HG03039 (cell line): ENCODE results near the gene TEAD1.

ENCODE experiments used
- ATAC-seq: cut with Tn5 transposase; IDR thresholded peaks from one replicate; pipeline ENCODE4 v1.9.1; 2021; ENCODE audit warnings: mild to moderate bottlenecking, moderate library complexity; ENCODE audit not compliant: unreplicated experiment

The TEAD1 gene

GRCh38 chr11:12785901-12786300 lies 111.7 kb downstream of the TEAD1 start:
- no peak for ATAC-seq

- no peak for ATAC-seq
Observed at GRCh38 chr11:12786450-12786849, 112.2 kb downstream of the TEAD1 start.

- ATAC-seq = no peak
Observed at GRCh38 chr11:12786891-12787290, 112.7 kb downstream of the TEAD1 start.

GRCh38 chr11:12787847-12788246 lies 113.6 kb downstream of the TEAD1 start:
- no peak for ATAC-seq

GRCh38 chr11:12789054-12789453 lies 114.8 kb downstream of the TEAD1 start:
- no peak for ATAC-seq

GRCh38 chr11:12789596-12790215 lies 115.5 kb downstream of the TEAD1 start:
- ATAC-seq = no peak

GRCh38 chr11:12790861-12791616 lies 116.8 kb downstream of the TEAD1 start:
- no peak for ATAC-seq

- no peak for ATAC-seq
Observed at GRCh38 chr11:12792018-12792417, 117.8 kb downstream of the TEAD1 start.

GRCh38 chr11:12792590-12792989 lies 118.4 kb downstream of the TEAD1 start:
- no peak for ATAC-seq

- no peak for ATAC-seq
Observed at GRCh38 chr11:12793065-12793464, 118.8 kb downstream of the TEAD1 start.

GRCh38 chr11:12793506-12793905 lies 119.3 kb downstream of the TEAD1 start:
- no peak for ATAC-seq

GRCh38 chr11:12794576-12795230 lies 120.5 kb downstream of the TEAD1 start:
- ATAC-seq = no peak

- no peak for ATAC-seq
Observed at GRCh38 chr11:12797996-12798395, 123.8 kb downstream of the TEAD1 start.

GRCh38 chr11:12798609-12799011 lies 124.4 kb downstream of the TEAD1 start:
- ATAC-seq = no peak

- ATAC-seq = no peak
Observed at GRCh38 chr11:12799334-12799835, 125.2 kb downstream of the TEAD1 start.

- ATAC-seq = no peak
Observed at GRCh38 chr11:12800032-12800671, 125.9 kb downstream of the TEAD1 start.

GRCh38 chr11:12800871-12801270 lies 126.7 kb downstream of the TEAD1 start:
- no peak for ATAC-seq

- ATAC-seq = no peak
Observed at GRCh38 chr11:12801976-12802375, 127.8 kb downstream of the TEAD1 start.

GRCh38 chr11:12802418-12803085 lies 128.3 kb downstream of the TEAD1 start:
- ATAC-seq = no peak

GRCh38 chr11:12803086-12803826 lies 129.0 kb downstream of the TEAD1 start:
- ATAC-seq = no peak
